Astrocyte of the spinal cord (primary cell): ENCODE measurements around the gene MARK2.

Source experiments
- DNase-seq: peaks from one replicate; pipeline ENCODE4 v3.0.0; 2011; ENCODE audit warnings: low read depth, low spot score
- H3K4me3 ChIP-seq: 2 replicates; pipeline ENCODE4 v1.5.1; 2011; ENCODE audit warnings: low read depth, mild to moderate bottlenecking, low read length, moderate library complexity
- in situ Hi-C: cut with HindIII; loops from 2 replicates; pipeline ENCODE4 v1.10.0; 2017; ENCODE audit warnings: low sequenced_read_pairs
- TF ChIP-seq, protein P1 (sequence below): IDR thresholded peaks from 2 replicates; pipeline ENCODE4 v1.5.1; 2012; ENCODE audit warnings: low read depth, mild to moderate bottlenecking, low read length, inconsistent platforms

MARK2 gene

DNA sequence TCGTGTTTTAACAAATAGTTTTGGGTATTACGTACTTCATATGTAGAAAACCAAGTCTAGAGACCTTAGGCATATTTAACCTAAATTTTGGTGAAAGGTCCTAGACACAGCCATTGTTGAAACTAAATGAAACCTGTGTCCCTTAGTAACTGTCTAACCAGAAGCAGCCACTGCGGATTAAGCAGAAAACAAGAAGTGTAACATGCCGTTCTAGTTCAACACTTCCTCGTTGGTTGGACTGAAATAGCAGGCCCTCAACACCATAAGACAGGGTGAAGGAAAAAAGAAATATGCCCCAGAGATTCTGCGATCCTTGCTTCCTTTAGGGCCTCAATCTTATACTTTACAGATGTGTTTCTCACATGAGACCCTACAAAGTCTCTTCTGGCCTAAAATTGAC, 101.9 kb downstream of the MARK2 start:
- no peak for DNase-seq
- TF ChIP-seq, protein P1, sequence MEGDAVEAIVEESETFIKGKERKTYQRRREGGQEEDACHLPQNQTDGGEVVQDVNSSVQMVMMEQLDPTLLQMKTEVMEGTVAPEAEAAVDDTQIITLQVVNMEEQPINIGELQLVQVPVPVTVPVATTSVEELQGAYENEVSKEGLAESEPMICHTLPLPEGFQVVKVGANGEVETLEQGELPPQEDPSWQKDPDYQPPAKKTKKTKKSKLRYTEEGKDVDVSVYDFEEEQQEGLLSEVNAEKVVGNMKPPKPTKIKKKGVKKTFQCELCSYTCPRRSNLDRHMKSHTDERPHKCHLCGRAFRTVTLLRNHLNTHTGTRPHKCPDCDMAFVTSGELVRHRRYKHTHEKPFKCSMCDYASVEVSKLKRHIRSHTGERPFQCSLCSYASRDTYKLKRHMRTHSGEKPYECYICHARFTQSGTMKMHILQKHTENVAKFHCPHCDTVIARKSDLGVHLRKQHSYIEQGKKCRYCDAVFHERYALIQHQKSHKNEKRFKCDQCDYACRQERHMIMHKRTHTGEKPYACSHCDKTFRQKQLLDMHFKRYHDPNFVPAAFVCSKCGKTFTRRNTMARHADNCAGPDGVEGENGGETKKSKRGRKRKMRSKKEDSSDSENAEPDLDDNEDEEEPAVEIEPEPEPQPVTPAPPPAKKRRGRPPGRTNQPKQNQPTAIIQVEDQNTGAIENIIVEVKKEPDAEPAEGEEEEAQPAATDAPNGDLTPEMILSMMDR, result no peak
- in situ Hi-C loops, result no loop called here
- no peak overlapping the region for H3K4me3 ChIP-seq

DNA sequence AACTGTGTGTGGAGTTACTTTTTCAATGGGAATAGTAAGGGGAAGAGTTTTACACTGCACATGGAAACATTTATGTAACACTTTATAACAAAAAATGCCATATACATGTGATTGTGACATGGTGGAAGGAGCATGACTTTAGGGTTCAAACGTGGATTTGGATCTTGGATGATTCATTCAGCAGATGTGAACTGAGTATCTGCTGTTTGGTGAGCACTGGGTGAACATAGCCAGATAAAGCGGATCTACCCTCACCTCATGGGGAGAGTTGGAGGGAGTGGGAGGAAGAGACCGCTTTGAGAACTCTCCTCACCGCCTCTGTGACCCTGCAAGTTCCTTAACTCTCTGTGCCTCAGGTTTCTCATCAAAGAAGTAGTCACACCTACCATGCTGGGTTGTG, 103.0 kb downstream of the MARK2 start:
- in situ Hi-C loops, result no loop called here
- H3K4me3 ChIP-seq, result no peak overlapping the region
- TF ChIP-seq, protein P1, result no peak
- DNase-seq, result no peak

DNA sequence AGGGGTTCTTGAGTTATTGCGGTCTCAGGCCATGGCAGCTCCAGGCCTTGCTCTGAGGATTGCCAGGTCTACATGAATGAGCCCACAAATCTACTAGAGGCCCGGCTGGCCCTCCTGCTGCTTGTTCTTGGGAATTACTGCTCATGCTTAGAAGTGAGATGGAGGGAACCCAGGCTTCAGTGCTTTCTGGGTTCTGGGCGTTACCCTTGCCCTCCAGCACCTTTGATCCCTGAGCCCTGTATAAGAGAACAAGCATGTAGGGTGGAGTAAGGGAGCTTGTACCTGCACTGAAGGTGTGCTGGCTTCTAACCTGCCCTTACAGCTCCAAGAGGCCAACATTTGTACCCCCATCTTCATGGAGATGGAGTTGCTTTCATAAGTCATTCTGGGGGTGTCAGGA, 103.9 kb downstream of the MARK2 start:
- TF ChIP-seq, protein P1, result no peak
- no peak for DNase-seq
- in situ Hi-C loops, result no loop called here
- no peak overlapping the region for H3K4me3 ChIP-seq

DNA sequence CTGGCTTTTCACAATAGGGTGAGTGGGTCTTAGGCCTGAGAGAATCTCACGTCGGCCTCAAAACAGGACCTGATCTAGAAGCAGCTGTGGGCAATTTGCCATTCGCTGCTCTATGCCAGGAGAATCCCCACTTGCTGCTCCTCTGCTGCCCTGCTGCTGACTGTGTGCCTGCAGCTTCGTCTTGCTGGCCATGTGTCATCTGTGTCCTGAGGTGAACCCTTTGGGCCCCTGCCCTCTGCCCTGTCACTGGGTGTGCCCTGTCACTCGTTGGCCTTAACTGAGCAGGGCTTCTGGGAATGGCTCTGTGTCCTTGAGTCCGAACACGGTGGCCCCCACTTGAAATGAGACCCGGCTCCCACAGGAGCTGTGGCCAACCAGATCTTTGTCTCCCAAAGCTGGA, 106.1 kb downstream of the MARK2 start:
- TF ChIP-seq, protein P1, result no peak
- in situ Hi-C loops, result no loop called here
- no peak overlapping the region for H3K4me3 ChIP-seq
- no peak for DNase-seq

DNA sequence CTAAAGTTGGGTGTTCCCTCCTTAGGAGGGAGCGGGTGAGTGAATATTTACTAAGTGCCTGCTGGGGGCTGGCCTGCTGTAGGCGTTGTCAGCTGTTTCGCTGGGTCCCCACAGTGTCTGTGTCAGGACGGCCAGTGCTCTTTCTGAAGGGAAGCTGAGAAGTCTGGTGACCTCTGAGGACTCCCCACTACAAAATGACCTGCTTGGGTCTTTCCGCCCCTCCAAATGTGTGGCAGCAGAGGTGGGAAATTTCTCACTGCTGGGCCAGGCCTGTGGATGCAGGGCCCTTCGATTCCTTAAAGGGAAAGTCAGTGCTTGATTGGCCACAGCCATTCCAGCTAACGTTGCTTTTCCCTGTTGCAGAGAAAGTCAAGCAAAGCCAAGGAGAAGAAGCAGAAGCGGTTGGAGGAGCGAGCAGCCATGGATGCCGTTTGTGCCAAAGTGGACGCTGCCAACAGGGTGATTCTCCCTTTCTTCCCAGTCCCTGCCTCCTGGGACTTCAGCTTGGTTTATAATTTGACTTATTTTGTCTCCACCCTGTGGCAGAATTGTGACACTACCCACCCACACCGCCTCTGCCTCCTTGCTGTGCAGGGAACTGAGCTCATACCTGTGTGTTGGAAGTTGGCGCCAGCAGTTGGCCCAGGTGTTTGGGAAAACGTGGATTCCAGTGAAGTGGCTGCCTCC, 106.7 kb downstream of the MARK2 start:
- DNase-seq, result peak; percentile 73
- in situ Hi-C loops, result no loop called here
- TF ChIP-seq, protein P1, result peak; percentile 67
- no peak overlapping the region for H3K4me3 ChIP-seq

DNA sequence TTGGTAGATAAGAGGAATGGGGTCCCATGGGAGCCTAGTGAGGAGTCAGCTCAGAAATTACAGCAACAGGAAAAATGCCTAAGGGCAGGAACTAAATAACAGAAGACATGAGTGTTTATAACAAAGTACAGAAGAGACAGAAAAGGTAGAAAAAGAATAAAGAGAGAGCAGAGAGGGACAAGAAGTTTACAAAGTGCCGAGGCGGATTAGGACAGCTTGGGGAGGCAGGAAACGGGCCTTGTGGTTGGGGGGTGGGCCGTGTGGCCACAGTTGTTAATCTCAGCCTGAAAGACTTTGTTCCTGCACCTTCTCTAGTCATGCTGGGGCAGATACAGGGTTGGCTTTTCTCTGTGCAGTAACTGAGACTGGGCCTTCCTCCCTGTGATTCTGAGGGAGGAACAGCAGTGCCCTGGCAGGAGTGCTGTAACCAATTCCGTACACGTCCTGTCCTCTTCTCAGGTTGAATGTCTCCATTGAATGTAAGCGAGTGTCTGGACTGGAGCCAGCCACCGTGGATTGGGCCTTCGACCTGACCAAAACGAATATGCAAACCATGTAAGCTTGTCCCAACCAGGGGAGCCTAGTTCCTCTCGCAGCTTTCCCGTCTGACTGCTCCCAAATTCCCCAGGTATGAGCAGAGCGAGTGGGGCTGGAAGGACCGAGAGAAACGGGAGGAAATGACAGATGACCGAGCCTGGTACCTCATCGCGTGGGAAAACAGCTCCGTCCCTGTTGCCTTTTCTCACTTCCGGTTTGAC, 113.0 kb downstream of the MARK2 start:
- DNase-seq, result no peak
- in situ Hi-C loops, result no loop called here
- TF ChIP-seq, protein P1, result no peak
- H3K4me3 ChIP-seq, result no peak overlapping the region
